H9 (cell line): ENCODE data around the gene SLC29A2. TPM values are rescaled to one million over a fixed set of nuclear protein-coding genes. Genes with fewer than 3 reads are reported as not detected.

Experiments used
- DNase-seq: peaks from one replicate; pipeline ENCODE4 v3.0.0-alpha.2; 2017
- H2AFZ ChIP-seq: one replicate; pipeline ENCODE4 v1.6.1; 2013; ENCODE audit warnings: mild to moderate bottlenecking, low read length, control low read depth, moderate library complexity
- H2AK5ac ChIP-seq: 2 replicates; pipeline ENCODE4 v1.6.1; 2013; ENCODE audit warnings: low read length, control low read depth, mixed read lengths; ENCODE audit not compliant: insufficient read length
- H2BK120ac ChIP-seq: one replicate; pipeline ENCODE4 v1.6.1; 2013; ENCODE audit warnings: low read depth, mild to moderate bottlenecking, low read length, control low read depth, inconsistent platforms; ENCODE audit not compliant: poor library complexity, severe bottlenecking
- H2BK12ac ChIP-seq: 2 replicates; pipeline ENCODE4 v1.6.1; 2013; ENCODE audit warnings: low read length, control low read depth, mixed read lengths, low read depth; ENCODE audit not compliant: insufficient read length
- H2BK15ac ChIP-seq: 2 replicates; pipeline ENCODE4 v1.6.1; 2013; ENCODE audit warnings: low read depth, low read length, control low read depth
- H2BK20ac ChIP-seq: one replicate; pipeline ENCODE4 v1.6.1; 2013; ENCODE audit warnings: low read depth, mild to moderate bottlenecking, low read length, control low read depth, inconsistent platforms; ENCODE audit not compliant: poor library complexity, severe bottlenecking
- H2BK5ac ChIP-seq: 2 replicates; pipeline ENCODE4 v1.6.1; 2013; ENCODE audit warnings: low read length, control low read depth, mixed read lengths; ENCODE audit not compliant: insufficient read length
- H3K14ac ChIP-seq: 2 replicates; pipeline ENCODE4 v1.6.1; 2013; ENCODE audit warnings: low read length, control low read depth; ENCODE audit not compliant: insufficient read depth
- H3K18ac ChIP-seq: 2 replicates; pipeline ENCODE4 v1.6.1; 2013; ENCODE audit warnings: low read depth, mild to moderate bottlenecking, mixed read lengths, low read length, control low read depth; ENCODE audit not compliant: insufficient read length
- H3K23ac ChIP-seq: 2 replicates; pipeline ENCODE4 v1.6.1; 2013; ENCODE audit warnings: low read length, control low read depth, mixed read lengths, low read depth; ENCODE audit not compliant: insufficient read length
- H3K23me2 ChIP-seq: 2 replicates; pipeline ENCODE4 v1.6.1; 2013; ENCODE audit warnings: low read depth, mild to moderate bottlenecking, mixed read lengths, low read length, control low read depth; ENCODE audit not compliant: insufficient read length, poor library complexity, severe bottlenecking
- H3K27ac ChIP-seq: 2 replicates; pipeline ENCODE4 v1.5.1; 2013; ENCODE audit warnings: low read length, control low read depth, mixed read lengths, low read depth; ENCODE audit not compliant: insufficient read length
- H3K27me3 ChIP-seq: 2 replicates; pipeline ENCODE4 v1.6.1; 2013; ENCODE audit warnings: low read length, control low read depth, inconsistent platforms; ENCODE audit not compliant: insufficient read depth
- H3K4ac ChIP-seq: 2 replicates; pipeline ENCODE4 v1.6.1; 2013; ENCODE audit warnings: low read depth, mild to moderate bottlenecking, control low read depth, inconsistent platforms, low read length, moderate library complexity
- H3K4me1 ChIP-seq: 2 replicates; pipeline ENCODE4 v1.6.1; 2013; ENCODE audit warnings: low read length, control low read depth, inconsistent platforms; ENCODE audit not compliant: insufficient read depth
- H3K4me2 ChIP-seq: 2 replicates; pipeline ENCODE4 v1.6.1; 2013; ENCODE audit warnings: low read length, control low read depth, mixed read lengths; ENCODE audit not compliant: insufficient read length, insufficient read depth
- H3K56ac ChIP-seq: 2 replicates; pipeline ENCODE4 v1.6.1; 2013; ENCODE audit warnings: low read depth, mild to moderate bottlenecking, mixed read lengths, low read length, control low read depth; ENCODE audit not compliant: insufficient read length
- H3K79me1 ChIP-seq: 2 replicates; pipeline ENCODE4 v1.6.1; 2013; ENCODE audit warnings: low read depth, mild to moderate bottlenecking, moderate library complexity, low read length, control low read depth, inconsistent platforms; ENCODE audit not compliant: insufficient read depth, poor library complexity, severe bottlenecking
- H3K79me2 ChIP-seq: 2 replicates; pipeline ENCODE4 v1.6.1; 2013; ENCODE audit warnings: low read length, control low read depth, inconsistent platforms; ENCODE audit not compliant: insufficient read depth
- H3K9ac ChIP-seq: 2 replicates; pipeline ENCODE4 v1.6.1; 2013; ENCODE audit warnings: low read length, control low read depth, mixed read lengths; ENCODE audit not compliant: insufficient read length; ENCODE audit errors: extremely low read depth
- H3K9me3 ChIP-seq: one replicate; pipeline ENCODE4 v1.6.1; 2013; ENCODE audit warnings: low read depth, low read length, inconsistent platforms; ENCODE audit not compliant: control insufficient read depth
- H3T11ph ChIP-seq: one replicate; pipeline ENCODE4 v1.6.1; 2013; ENCODE audit warnings: mild to moderate bottlenecking, low read length, control low read depth, inconsistent platforms
- H4K20me1 ChIP-seq: one replicate; pipeline ENCODE4 v1.6.1; 2013; ENCODE audit not compliant: control insufficient read depth, insufficient read length, insufficient read depth
- H4K5ac ChIP-seq: 2 replicates; pipeline ENCODE4 v1.6.1; 2013; ENCODE audit warnings: low read depth, mild to moderate bottlenecking, mixed read lengths, low read length, control low read depth; ENCODE audit not compliant: insufficient read length
- H4K8ac ChIP-seq: replicated peaks from 2 replicates; pipeline ENCODE4 v1.6.1; 2013; ENCODE audit warnings: low read length, control low read depth, mixed read lengths, low read depth; ENCODE audit not compliant: insufficient read length
- H4K91ac ChIP-seq: 2 replicates; pipeline ENCODE4 v1.6.1; 2013; ENCODE audit warnings: low read depth, mild to moderate bottlenecking, moderate library complexity, mixed read lengths, low read length, control low read depth; ENCODE audit not compliant: insufficient read length
- H3K27ac Mint-ChIP-seq, 3 experiments: 2 replicates in 2 of 3; 3 replicates in 1 of 3; pipeline ENCODE4 v1.8.0; 2020 to 2021; ENCODE audit warnings: mixed read lengths in 3 of 3, mild to moderate bottlenecking in 1 of 3, moderate library complexity in 1 of 3
- H3K27me3 Mint-ChIP-seq: 2 replicates; pipeline ENCODE4 v1.8.0; 2021; ENCODE audit warnings: low read depth, mild to moderate bottlenecking, moderate library complexity, mixed read lengths
- H3K36me3 Mint-ChIP-seq, 3 experiments: 2 replicates in 2 of 3; 3 replicates in 1 of 3; pipeline ENCODE4 v1.8.0; 2020 to 2021; ENCODE audit warnings: low read depth in 3 of 3, mixed read lengths in 3 of 3; ENCODE audit not compliant: insufficient read depth in 1 of 3
- H3K4me1 Mint-ChIP-seq, 2 experiments: 2 replicates each; pipeline ENCODE4 v1.8.0; 2020; ENCODE audit warnings: mixed read lengths in 2 of 2
- H3K4me3 Mint-ChIP-seq, 2 experiments: 2 replicates in 1 of 2; 3 replicates in 1 of 2; pipeline ENCODE4 v1.8.0; 2020 to 2021; ENCODE audit warnings: mild to moderate bottlenecking in 2 of 2, mixed read lengths in 2 of 2, moderate library complexity in 1 of 2
- H3K9me3 Mint-ChIP-seq, 2 experiments: 2 replicates in 1 of 2; 3 replicates in 1 of 2; pipeline ENCODE4 v1.8.0; 2020; ENCODE audit warnings: mild to moderate bottlenecking in 2 of 2, mixed read lengths in 2 of 2, moderate library complexity in 1 of 2
- WGBS: extraction: QIAGEN DNeasy Blood & Tissue Kit; methylation state at CpG from one replicate; pipeline ENCODE4 v1.1.7; 2013; ENCODE audit warnings: missing lambda C conversion rate, low lambda C conversion rate, mixed read lengths; ENCODE audit not compliant: insufficient read length; ENCODE audit errors: extremely low coverage; 5-methylcytosine and 5-hydroxymethylcytosine counted together
- total RNA-seq: library from RNA; stranded (reverse); gene quantifications from 2 replicates; pipeline ENCODE4 v1.2.1, GENCODE V29; 2021
- TF ChIP-seq, protein P1 (sequence below): fragments of 200-600 bp; sonication (generic); conservative IDR thresholded peaks from 3 replicates; pipeline ENCODE4 v1.8.0; 2021; ENCODE audit warnings: antibody characterized with exemption, mild to moderate bottlenecking

Gene SLC29A2
- total RNA-seq, 1 experiment from 2014 or later = 29.8 TPM

DNA sequence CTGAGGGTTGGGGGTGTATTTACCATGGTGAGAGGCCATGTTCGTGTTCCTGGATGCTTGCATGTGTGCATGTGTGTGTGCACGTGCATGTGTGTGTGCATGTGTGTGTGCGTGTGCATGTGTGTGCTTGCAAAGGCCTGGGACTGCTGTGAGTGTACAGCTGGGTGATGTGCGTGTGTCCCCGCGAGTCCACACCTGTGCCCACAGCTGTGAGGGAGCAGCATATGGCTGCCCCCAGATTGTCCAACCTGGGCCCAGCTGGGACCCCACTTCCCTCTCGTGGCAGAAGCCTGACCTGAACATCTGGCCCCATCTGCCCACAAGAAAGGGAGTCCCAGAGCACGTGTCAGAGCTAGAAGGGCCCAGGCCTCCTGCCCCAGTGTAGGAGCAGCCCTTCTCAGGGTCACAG is 46.3 kb downstream of the SLC29A2 start:
- Histone ChIP-seq H3K56ac (no peak overlapping the region), H3K4ac (no peak overlapping the region), H3K9me3 (no peaks in the 10 kb centered on the region), H2BK12ac (no peak overlapping the region), H3K27ac (no peak overlapping the region), H2AK5ac (no peak overlapping the region), H3K4me1 (0 out of 2 replicates have a peak, but pooled peaks cover 3% of the 10 kb centered on the region), H3K27me3 (no peaks in the 10 kb centered on the region), H4K5ac (no peak overlapping the region), H3K23me2 (no peaks in the 10 kb centered on the region), H2BK120ac (no peak overlapping the region), H3K79me2 (no peaks in the 10 kb centered on the region), H3T11ph (no peak overlapping the region), H3K9ac (no peak overlapping the region), H2BK20ac (no peak overlapping the region), H2AFZ (no peak overlapping the region), H4K91ac (no peak overlapping the region), H3K14ac (no peak overlapping the region), H4K20me1 (no peaks in the 10 kb centered on the region), H3K23ac (no peak overlapping the region), H2BK5ac (no peak overlapping the region), H2BK15ac (no peak overlapping the region), H4K8ac (no peak overlapping the region), H3K18ac (no peak overlapping the region), H3K4me2 (no peak overlapping the region), H3K79me1 (no peaks in the 10 kb centered on the region)
- no CpG with 5 or more reads among the region's 8 CpGs for WGBS
- H3K9me3 Mint-ChIP-seq = peaks cover 2% of the 10 kb centered on the region in 2 experiments
- H3K27me3 Mint-ChIP-seq = peaks cover 15% of the 10 kb centered on the region
- H3K4me1 Mint-ChIP-seq = peaks cover 9 to 22% of the 10 kb centered on the region in 2 experiments
- no peak overlapping the region for H3K4me3 Mint-ChIP-seq
- no peak overlapping the region for H3K27ac Mint-ChIP-seq
- H3K36me3 Mint-ChIP-seq = peaks cover 0 to 1% (median under 1%) of the 10 kb centered on the region in 3 experiments; a peak in 4 of 7 replicates
- no peak for DNase-seq
- TF ChIP-seq, protein P1, sequence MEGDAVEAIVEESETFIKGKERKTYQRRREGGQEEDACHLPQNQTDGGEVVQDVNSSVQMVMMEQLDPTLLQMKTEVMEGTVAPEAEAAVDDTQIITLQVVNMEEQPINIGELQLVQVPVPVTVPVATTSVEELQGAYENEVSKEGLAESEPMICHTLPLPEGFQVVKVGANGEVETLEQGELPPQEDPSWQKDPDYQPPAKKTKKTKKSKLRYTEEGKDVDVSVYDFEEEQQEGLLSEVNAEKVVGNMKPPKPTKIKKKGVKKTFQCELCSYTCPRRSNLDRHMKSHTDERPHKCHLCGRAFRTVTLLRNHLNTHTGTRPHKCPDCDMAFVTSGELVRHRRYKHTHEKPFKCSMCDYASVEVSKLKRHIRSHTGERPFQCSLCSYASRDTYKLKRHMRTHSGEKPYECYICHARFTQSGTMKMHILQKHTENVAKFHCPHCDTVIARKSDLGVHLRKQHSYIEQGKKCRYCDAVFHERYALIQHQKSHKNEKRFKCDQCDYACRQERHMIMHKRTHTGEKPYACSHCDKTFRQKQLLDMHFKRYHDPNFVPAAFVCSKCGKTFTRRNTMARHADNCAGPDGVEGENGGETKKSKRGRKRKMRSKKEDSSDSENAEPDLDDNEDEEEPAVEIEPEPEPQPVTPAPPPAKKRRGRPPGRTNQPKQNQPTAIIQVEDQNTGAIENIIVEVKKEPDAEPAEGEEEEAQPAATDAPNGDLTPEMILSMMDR = no peak
